Large intestine (tissue), 12 donors: ENCODE measurements around the gene PATE2. TPM values are rescaled to one million over a fixed set of nuclear protein-coding genes. Genes with fewer than 3 reads are reported as not detected.

Source experiments
- DNase-seq, 2 donors: peaks; one replicate each; pipeline versions ENCODE4 v3.0.0 to v3.0.0-alpha.2; 2013
- H3K27ac ChIP-seq: one replicate; pipeline ENCODE4 v1.5.1; 2013; ENCODE audit warnings: low read length
- H3K27me3 ChIP-seq: 2 replicates; pipeline ENCODE4 v1.6.1; 2013; ENCODE audit warnings: low read length; ENCODE audit not compliant: control insufficient read depth, insufficient read depth
- H3K36me3 ChIP-seq: 2 replicates; pipeline ENCODE4 v1.6.1; 2013; ENCODE audit warnings: low read length; ENCODE audit not compliant: control insufficient read depth, insufficient read depth
- H3K4me1 ChIP-seq: one replicate; pipeline ENCODE4 v1.6.1; 2013; ENCODE audit warnings: low read length; ENCODE audit not compliant: control insufficient read depth, insufficient read depth
- H3K4me3 ChIP-seq: one replicate; pipeline ENCODE4 v1.5.1; 2013; ENCODE audit warnings: low read length
- H3K9me3 ChIP-seq: one replicate; pipeline ENCODE4 v1.6.1; 2013; ENCODE audit warnings: mild to moderate bottlenecking, low read depth, low read length, moderate library complexity; ENCODE audit not compliant: control insufficient read depth
- WGBS: methylation state at CpG from one replicate; pipeline ENCODE4 v1.1.5; 2013; ENCODE audit warnings: low lambda C conversion rate; ENCODE audit not compliant: insufficient coverage; 5-methylcytosine and 5-hydroxymethylcytosine counted together
- long read RNA-seq, 11 donors: transcript quantifications; one replicate each; lab custom pipeline, GENCODE V29; 2026
- polyA plus RNA-seq: library from polyadenylated mRNA; unstranded; fragments of 120-200 nt; gene quantifications from one replicate; pipeline ENCODE4 v1.2.1, GENCODE V29; 2013

The PATE2 gene
- 0.07 TPM for polyA plus RNA-seq
- long read RNA-seq, donor 1: 0 reads
- long read RNA-seq, donor 2: 0 reads
- long read RNA-seq, donor 3: 0 reads
- long read RNA-seq, donor 4: 0 reads
- long read RNA-seq, donor 5: 0 reads
- long read RNA-seq, donor 6: 0 reads
- long read RNA-seq, donor 7: 0 reads
- long read RNA-seq, donor 8: 0 reads
- long read RNA-seq, donor 9: 0 reads
- long read RNA-seq, donor 10: 0 reads
- long read RNA-seq, donor 11: 0 reads

GRCh38 chr11:125778728-125779127, at the start of gene PATE2:
Gene PATE2, minus strand, starts transcription at chr11:125778828. Its CDS starts 55 bp downstream, at chr11:125778773.
- Histone ChIP-seq H3K4me1 (no peaks in the 10 kb centered on the region), H3K4me3 (no peak within 1 kb of the TSS), H3K36me3 (no peaks in the 10 kb centered on the region), H3K9me3 (no peaks in the 10 kb centered on the region), H3K27ac (no peak within 1 kb of the TSS), H3K27me3 (no peaks in the 10 kb centered on the region)
- DNase-seq: no peak

GRCh38 chr11:125807909-125808308, 29.3 kb upstream of the PATE2 start:
- no peaks in the 10 kb centered on the region for H3K27me3 ChIP-seq
- no peaks in the 10 kb centered on the region for H3K36me3 ChIP-seq
- WGBS: no CpG with 5 or more reads among the region's 1 CpG
- peaks cover 7% of the 10 kb centered on the region for H3K9me3 ChIP-seq
- no peak for DNase-seq
- no peak overlapping the region for H3K27ac ChIP-seq
- H3K4me1 ChIP-seq: no peaks in the 10 kb centered on the region
- no peak overlapping the region for H3K4me3 ChIP-seq

GRCh38 chr11:125802387-125802786, 23.8 kb upstream of the PATE2 start:
- H3K4me3 ChIP-seq: no peak overlapping the region

GRCh38 chr11:125799808-125800207, 21.2 kb upstream of the PATE2 start:
- Histone ChIP-seq H3K27ac (no peak overlapping the region), H3K4me1 (no peaks in the 10 kb centered on the region), H3K36me3 (no peaks in the 10 kb centered on the region), H3K4me3 (no peak overlapping the region), H3K27me3 (no peaks in the 10 kb centered on the region), H3K9me3 (peaks cover 16% of the 10 kb centered on the region)
- no peak for DNase-seq
- 43% methylated on average over 1 of the region's 2 CpGs for WGBS

More at GRCh38 chr11:125802387-125802786, 23.8 kb upstream of the PATE2 start:
- Histone ChIP-seq H3K27ac (no peak overlapping the region), H3K9me3 (peaks cover 16% of the 10 kb centered on the region), H3K4me1 (no peaks in the 10 kb centered on the region), H3K36me3 (no peaks in the 10 kb centered on the region), H3K27me3 (no peaks in the 10 kb centered on the region)
- no peak for DNase-seq
- 36% methylated on average over 1 of the region's 1 CpG for WGBS

GRCh38 chr11:125797641-125798040, 19.0 kb upstream of the PATE2 start:
- WGBS: no CpG with 5 or more reads among the region's 4 CpGs
- Histone ChIP-seq H3K27ac (no peak overlapping the region), H3K27me3 (no peaks in the 10 kb centered on the region), H3K36me3 (no peaks in the 10 kb centered on the region), H3K9me3 (peaks cover 8% of the 10 kb centered on the region), H3K4me3 (no peak overlapping the region), H3K4me1 (no peaks in the 10 kb centered on the region)
- DNase-seq: no peak

- DNase-seq: no peak
- Histone ChIP-seq H3K27me3 (no peaks in the 10 kb centered on the region), H3K27ac (no peak overlapping the region), H3K4me1 (no peaks in the 10 kb centered on the region), H3K36me3 (no peaks in the 10 kb centered on the region), H3K9me3 (no peaks in the 10 kb centered on the region), H3K4me3 (no peak overlapping the region)
- WGBS: 100% methylated on average over 3 of the region's 4 CpGs
These were observed 12.2 kb upstream of the PATE2 start for GRCh38 chr11:125790825-125791224.

- no CpG with 5 or more reads among the region's 2 CpGs for WGBS
- H3K27me3 ChIP-seq: no peaks in the 10 kb centered on the region
- no peaks in the 10 kb centered on the region for H3K4me1 ChIP-seq
- no peak within 1 kb of the TSS for H3K4me3 ChIP-seq
- H3K36me3 ChIP-seq: no peaks in the 10 kb centered on the region
- no peak for DNase-seq
- no peak within 1 kb of the TSS for H3K27ac ChIP-seq
- no peaks in the 10 kb centered on the region for H3K9me3 ChIP-seq
These were observed 9.2 kb upstream of the PATE2 start, which contains the start of gene PATE3 for GRCh38 chr11:125787827-125788226. Gene PATE3, plus strand, starts transcription at chr11:125788127. Its CDS starts 25 bp downstream, at chr11:125788152.

- Histone ChIP-seq H3K9me3 (no peaks in the 10 kb centered on the region), H3K27me3 (no peaks in the 10 kb centered on the region), H3K4me3 (no peak overlapping the region), H3K36me3 (no peaks in the 10 kb centered on the region), H3K4me1 (no peaks in the 10 kb centered on the region), H3K27ac (no peak overlapping the region)
- no peak for DNase-seq
- WGBS: 83% methylated on average over 1 of the region's 2 CpGs
These were observed 6.0 kb upstream of the PATE2 start for GRCh38 chr11:125784678-125785077.

- Histone ChIP-seq H3K4me1 (no peaks in the 10 kb centered on the region), H3K27ac (no peak overlapping the region), H3K27me3 (peaks cover 2% of the 10 kb centered on the region), H3K9me3 (no peaks in the 10 kb centered on the region), H3K36me3 (no peaks in the 10 kb centered on the region), H3K4me3 (no peak overlapping the region)
- no CpG with 5 or more reads among the region's 5 CpGs for WGBS
- no peak for DNase-seq
These were observed 1.3 kb downstream of the PATE2 start for GRCh38 chr11:125777309-125777708.

- Histone ChIP-seq H3K36me3 (no peaks in the 10 kb centered on the region), H3K4me3 (no peak overlapping the region), H3K4me1 (no peaks in the 10 kb centered on the region), H3K27ac (no peak overlapping the region), H3K9me3 (no peaks in the 10 kb centered on the region), H3K27me3 (peaks cover 3% of the 10 kb centered on the region)
- no CpG with 5 or more reads among the region's 3 CpGs for WGBS
- no peak for DNase-seq
These were observed 5.1 kb downstream of the PATE2 start for GRCh38 chr11:125773516-125773915.

GRCh38 chr11:125772834-125773505, 5.7 kb downstream of the PATE2 start:
- no peak overlapping the region for H3K4me3 ChIP-seq
- no peaks in the 10 kb centered on the region for H3K9me3 ChIP-seq
- WGBS: 80% methylated on average over 1 of the region's 3 CpGs

More at GRCh38 chr11:125772834-125773505, 5.7 kb downstream of the PATE2 start:
- Histone ChIP-seq H3K27me3 (peaks cover 3% of the 10 kb centered on the region), H3K27ac (no peak overlapping the region), H3K36me3 (no peaks in the 10 kb centered on the region), H3K4me1 (no peaks in the 10 kb centered on the region)
- no peak for DNase-seq
